Glutamatergic neuron (in vitro differentiated cells): ENCODE results near the gene DLX6. TPM values are rescaled to one million over a fixed set of nuclear protein-coding genes. Genes with fewer than 3 reads are reported as not detected.

ENCODE experiments used
- DNase-seq: peaks from one replicate; pipeline ENCODE4 v3.0.0; 2022
- H3K27ac Mint-ChIP-seq: one replicate; pipeline ENCODE4 v1.8.0; 2020; ENCODE audit warnings: mild to moderate bottlenecking, mixed read lengths, inconsistent platforms; ENCODE audit not compliant: unreplicated experiment
- H3K27me3 Mint-ChIP-seq: one replicate; pipeline ENCODE4 v1.8.0; 2020; ENCODE audit warnings: mild to moderate bottlenecking, moderate library complexity, mixed read lengths, inconsistent platforms; ENCODE audit not compliant: unreplicated experiment
- H3K36me3 Mint-ChIP-seq: one replicate; pipeline ENCODE4 v1.8.0; 2020; ENCODE audit warnings: mild to moderate bottlenecking, mixed read lengths, inconsistent platforms; ENCODE audit not compliant: unreplicated experiment
- H3K4me1 Mint-ChIP-seq: one replicate; pipeline ENCODE4 v1.8.0; 2020; ENCODE audit warnings: mild to moderate bottlenecking, low read depth, mixed read lengths, inconsistent platforms; ENCODE audit not compliant: unreplicated experiment
- H3K4me3 Mint-ChIP-seq: one replicate; pipeline ENCODE4 v1.8.0; 2020; ENCODE audit warnings: mild to moderate bottlenecking, mixed read lengths, inconsistent platforms; ENCODE audit not compliant: unreplicated experiment
- H3K9me3 Mint-ChIP-seq: one replicate; pipeline ENCODE4 v1.8.0; 2020; ENCODE audit warnings: mild to moderate bottlenecking, moderate library complexity, mixed read lengths, inconsistent platforms; ENCODE audit not compliant: unreplicated experiment
- CTCF ChIP-seq: fragments of 200-600 bp; sonication (generic); IDR thresholded peaks from one replicate; pipeline ENCODE4 v1.5.0; 2021; ENCODE audit not compliant: partially characterized antibody, unreplicated experiment
- total RNA-seq: library from RNA; stranded (reverse); fragmentation: NEBNext Ultra II Directional; extraction: Animal tissue kit (Norgen Biotek cat#: 25700); gene quantifications from one replicate; pipeline ENCODE4 v1.2.1, GENCODE V29; 2021; ENCODE audit not compliant: unreplicated experiment

The DLX6 gene
- total RNA-seq, 1 donor from 2014 or later = not detected

DNA sequence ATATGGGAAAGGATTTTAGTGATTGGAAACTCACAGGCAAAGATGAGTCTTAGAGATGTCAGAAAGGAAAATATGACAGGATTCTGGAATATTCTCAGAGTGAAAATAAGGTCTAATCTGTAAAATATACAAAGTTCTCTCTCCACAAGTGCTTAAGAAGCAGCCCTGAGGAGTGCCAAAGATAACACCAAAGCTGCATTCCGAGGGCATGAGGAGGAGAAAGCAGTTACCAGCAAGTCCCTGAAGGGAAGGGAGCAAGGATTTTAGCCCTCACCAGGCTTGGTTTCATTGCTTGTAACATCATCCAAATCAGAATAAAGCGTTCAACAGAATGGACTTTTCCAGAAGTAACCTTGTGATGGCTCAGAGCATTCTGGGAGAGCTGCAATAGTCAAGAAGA is 31.4 kb upstream of the DLX6 start:
- no peak for TF ChIP-seq CTCF
- no peaks in the 10 kb centered on the region for H3K4me1 Mint-ChIP-seq
- H3K9me3 Mint-ChIP-seq = no peaks in the 10 kb centered on the region
- H3K27me3 Mint-ChIP-seq = no peaks in the 10 kb centered on the region
- DNase-seq = no peak
- H3K4me3 Mint-ChIP-seq = no peak overlapping the region
- no peaks in the 10 kb centered on the region for H3K36me3 Mint-ChIP-seq
- no peak overlapping the region for H3K27ac Mint-ChIP-seq

GRCh38 chr7:96976106-96976505 is 29.2 kb upstream of the DLX6 start:
- Mint-ChIP-seq H3K4me3 (no peak overlapping the region), H3K4me1 (no peaks in the 10 kb centered on the region), H3K27me3 (no peaks in the 10 kb centered on the region), H3K27ac (no peak overlapping the region), H3K36me3 (no peaks in the 10 kb centered on the region), H3K9me3 (no peaks in the 10 kb centered on the region)
- no peak for TF ChIP-seq CTCF
- DNase-seq = no peak

DNA sequence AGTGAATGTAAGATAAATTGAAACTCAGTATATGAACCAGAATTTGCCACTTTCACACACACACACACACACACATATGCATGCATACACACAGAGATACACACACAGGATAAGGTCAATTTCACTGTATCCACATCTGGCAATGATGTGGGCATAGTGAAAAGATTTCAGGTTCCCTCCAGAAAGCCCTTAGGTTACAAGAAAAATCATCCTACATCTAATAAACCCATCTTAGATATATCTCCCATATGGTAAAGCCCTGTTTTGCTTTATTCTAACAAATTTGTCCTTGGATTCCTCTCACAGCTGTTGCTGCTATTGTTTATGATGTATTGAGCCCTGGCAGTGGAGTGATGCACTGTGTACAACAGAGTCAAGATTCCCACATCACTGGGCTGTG is 27.9 kb upstream of the DLX6 start:
- Mint-ChIP-seq H3K9me3 (no peaks in the 10 kb centered on the region), H3K4me3 (no peak overlapping the region), H3K36me3 (no peaks in the 10 kb centered on the region), H3K27ac (no peak overlapping the region), H3K27me3 (no peaks in the 10 kb centered on the region), H3K4me1 (no peaks in the 10 kb centered on the region)
- TF ChIP-seq CTCF = no peak
- DNase-seq = no peak

GRCh38 chr7:96979551-96980276 is 25.6 kb upstream of the DLX6 start:
- Mint-ChIP-seq H3K36me3 (no peaks in the 10 kb centered on the region), H3K27ac (no peak overlapping the region), H3K9me3 (no peaks in the 10 kb centered on the region), H3K4me3 (no peak overlapping the region), H3K4me1 (no peaks in the 10 kb centered on the region), H3K27me3 (no peaks in the 10 kb centered on the region)
- no peak for DNase-seq
- no peak for TF ChIP-seq CTCF

DNA sequence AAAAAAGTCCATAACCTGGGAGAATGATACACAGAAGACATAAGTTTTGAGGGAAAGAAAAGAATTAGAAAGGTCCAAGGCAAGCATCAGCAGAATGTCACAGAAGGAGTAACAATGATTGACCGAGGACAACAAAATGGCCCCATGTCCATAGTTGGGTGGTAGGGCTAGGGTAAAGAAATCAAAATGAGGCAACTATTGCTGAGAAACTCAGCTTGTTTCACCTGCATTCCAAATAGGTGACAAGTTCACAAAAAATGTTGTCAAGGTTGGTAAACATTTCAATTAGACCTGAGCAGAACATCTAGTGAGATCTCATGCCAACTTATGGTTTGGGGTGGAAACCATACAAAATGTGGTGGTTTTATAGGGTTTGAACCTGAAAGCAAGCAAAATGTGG is 22.8 kb upstream of the DLX6 start:
- no peaks in the 10 kb centered on the region for H3K27me3 Mint-ChIP-seq
- H3K36me3 Mint-ChIP-seq = no peaks in the 10 kb centered on the region
- H3K4me3 Mint-ChIP-seq = no peak overlapping the region
- no peak overlapping the region for H3K27ac Mint-ChIP-seq
- TF ChIP-seq CTCF = no peak
- no peaks in the 10 kb centered on the region for H3K4me1 Mint-ChIP-seq
- no peaks in the 10 kb centered on the region for H3K9me3 Mint-ChIP-seq
- no peak for DNase-seq
